Activated naive CD4-positive, alpha-beta T cell (primary cell): ENCODE measurements around the gene LRCOL1.

Experiments used
- DNase-seq, 4 experiments: peaks; one replicate each; lab custom pipeline; 2025; lab: John Stamatoyannopoulos, UW

Gene LRCOL1

DNA sequence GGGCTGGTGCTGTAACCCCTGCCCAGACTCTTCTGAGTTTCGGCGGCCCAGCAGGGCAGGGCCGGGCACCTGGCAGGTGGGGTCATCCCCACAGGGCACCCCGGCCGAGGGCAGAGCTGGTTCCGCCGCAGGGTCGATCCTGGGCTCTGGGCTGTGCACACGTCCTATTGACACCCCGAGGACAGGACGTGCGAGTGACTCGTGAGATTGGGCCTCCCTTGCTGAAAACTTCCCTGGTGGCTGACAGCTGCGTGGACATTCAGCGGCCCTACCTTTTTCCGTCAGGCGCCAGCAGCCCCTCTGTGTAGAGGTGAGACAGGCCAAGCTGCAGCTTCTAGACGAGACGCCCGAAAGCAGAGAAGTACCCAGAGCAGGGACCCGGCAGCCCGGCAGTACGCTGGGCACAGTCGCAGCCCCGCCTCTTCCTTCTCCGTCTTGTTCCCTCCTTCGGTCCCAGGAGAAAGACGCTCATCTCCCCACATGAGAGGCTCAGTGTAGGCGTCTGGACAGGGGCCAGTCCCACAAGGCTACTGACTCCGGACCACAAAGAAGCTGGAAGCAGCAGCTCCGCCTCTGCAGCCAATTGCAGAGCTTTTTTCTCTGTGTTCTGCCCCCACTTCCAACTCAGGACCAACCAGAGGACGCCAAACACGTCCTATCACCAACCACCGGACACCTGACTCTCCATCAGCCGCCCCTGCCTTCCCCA is at the start of gene LRCOL1:
TSS of gene LRCOL1 (minus strand) at position 532 of the 709 bp plus-strand sequence. CDS start 4,331 bp downstream, outside the sequence.
- no peak for DNase-seq

DNA sequence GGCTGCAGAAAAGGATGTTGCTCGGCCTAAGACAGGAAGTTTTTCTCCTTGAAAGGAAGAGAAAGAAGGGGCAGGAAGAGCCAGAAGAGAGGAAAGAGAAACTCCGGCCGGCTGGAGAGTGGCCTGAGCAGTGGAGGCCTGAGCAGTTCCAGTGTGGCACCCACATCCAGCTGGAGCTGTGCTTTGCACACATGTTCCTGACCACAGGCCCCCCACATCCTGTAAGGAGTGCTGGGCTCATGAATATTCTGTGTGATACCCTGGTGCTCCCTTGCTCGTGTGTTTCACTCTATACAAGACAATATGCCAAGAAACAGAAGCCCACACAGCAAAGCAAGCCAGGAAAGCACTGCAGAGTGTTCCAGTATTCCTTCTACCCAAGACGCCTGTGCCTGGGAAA is 49.7 kb upstream of the LRCOL1 start:
- DNase-seq, result no peak

DNA sequence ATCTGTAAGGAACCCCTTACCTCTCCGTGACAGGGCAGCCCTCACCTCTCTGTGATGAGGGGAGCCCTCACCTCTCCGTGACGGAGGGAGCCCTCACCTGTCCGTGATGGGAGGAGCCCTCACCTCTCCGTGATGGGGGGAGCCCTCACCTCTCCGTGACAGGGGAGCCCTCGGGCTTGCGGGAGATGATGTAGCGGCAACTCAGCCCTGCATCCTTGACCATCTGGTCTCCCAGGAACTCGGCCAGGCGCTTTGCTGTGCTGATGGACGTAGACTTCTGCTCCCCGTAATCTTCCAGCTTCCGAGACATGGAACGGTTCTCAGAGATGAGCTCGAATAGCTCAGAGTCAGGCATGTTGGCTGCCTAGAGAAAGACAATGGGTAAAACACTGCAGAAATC is 48.8 kb upstream of the LRCOL1 start:
- DNase-seq, result no peak

DNA sequence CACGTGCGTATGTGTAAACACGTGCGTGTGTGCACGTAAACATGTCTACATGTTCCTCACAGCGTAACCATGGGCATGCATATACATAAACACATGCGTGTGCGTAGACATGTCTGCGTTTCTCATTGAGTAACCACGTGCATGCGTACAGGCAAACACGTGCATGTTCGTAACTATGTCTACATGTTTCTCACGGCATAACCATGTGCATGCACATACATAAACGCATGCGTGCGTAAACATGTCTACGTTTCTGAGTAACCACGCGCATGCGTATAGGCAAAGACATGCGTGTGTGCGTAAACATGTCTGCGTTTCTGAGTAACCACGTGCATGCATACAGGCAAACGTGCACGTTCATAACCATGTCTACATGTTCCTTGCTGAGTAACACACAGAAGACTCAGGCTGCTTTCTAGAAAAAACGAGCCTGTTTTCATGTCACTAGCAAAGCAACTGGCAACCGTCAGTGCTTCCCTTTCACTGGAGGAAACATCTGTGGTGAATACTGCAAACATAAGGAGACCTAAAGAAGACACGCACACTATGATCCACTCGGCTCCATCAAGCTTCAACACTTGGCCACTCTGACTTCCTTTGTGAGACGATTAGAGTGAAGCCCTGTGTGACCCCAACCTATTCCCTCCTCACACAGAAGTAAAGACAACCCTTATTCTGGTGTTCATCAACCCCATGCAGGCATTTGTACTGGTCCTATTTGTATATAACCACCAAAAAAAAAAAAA is 47.9 kb upstream of the LRCOL1 start:
- DNase-seq, result no peak

DNA sequence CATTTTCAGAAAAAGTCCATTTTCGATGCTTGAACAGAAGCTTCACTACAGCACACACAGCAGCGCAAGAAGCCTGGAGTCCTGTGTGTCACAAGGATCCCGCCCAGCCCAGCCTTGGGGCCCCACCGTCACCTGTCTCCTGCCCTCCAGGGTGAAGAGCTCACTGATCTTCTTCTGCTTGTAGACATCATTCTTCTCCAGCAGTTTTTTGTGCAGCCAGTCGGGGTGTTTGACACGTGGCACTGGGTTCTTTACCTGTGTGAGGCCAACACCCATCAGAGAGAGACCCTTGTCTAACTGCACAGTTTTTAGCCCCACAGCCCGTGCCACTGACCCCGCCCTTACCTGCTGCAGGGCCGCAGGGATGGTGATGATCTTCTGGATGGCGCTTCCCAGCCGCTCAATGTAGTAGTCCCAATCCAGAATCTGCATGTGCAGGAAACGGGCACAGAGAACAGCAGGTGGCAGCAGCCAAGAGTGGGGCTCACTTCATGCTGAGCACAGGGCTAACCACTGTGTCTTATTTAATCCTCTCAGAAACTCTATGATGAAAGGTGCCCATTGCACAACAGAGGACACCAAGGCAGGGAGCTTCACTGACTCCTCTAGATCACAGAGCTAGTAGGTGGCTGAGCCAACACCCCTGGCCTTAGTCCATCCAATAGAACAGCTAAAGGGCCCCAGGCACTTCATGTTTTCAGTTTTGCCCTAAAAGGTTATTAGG is 46.8 kb upstream of the LRCOL1 start:
- DNase-seq, result no peak

DNA sequence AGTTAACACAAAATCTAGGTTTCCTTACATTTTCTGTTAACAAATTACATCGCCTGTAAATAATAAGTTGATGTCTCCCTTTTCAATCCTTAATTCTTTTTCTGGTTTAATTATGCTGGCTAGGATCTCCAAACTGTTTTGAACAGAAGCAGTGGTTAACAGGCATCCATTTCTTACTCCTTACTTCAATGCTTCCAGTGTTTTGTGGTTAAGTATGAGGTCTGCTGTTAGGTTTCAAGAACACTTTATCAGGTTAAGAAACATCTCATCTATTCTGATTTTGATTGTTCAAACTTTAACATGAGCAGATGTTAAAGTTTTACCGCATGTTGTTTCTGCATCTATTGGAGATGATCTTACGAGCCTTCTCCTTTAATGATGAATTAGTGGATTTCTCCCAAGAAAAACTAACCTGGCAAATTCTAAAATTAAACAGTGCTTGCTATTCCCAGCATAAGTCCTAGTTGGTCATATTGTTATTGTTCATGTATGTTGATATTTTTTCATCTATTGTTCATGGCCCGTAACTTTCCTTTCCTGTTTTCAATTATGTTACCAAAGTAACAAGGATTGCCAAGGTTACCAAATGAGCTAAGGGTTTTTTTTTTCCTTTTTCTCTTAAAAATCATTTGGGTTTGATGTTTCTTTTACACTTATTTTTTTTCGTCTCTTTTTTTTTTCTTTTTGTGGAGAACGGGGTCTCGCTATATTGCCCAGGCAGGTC is 43.3 kb upstream of the LRCOL1 start:
- no peak for DNase-seq

DNA sequence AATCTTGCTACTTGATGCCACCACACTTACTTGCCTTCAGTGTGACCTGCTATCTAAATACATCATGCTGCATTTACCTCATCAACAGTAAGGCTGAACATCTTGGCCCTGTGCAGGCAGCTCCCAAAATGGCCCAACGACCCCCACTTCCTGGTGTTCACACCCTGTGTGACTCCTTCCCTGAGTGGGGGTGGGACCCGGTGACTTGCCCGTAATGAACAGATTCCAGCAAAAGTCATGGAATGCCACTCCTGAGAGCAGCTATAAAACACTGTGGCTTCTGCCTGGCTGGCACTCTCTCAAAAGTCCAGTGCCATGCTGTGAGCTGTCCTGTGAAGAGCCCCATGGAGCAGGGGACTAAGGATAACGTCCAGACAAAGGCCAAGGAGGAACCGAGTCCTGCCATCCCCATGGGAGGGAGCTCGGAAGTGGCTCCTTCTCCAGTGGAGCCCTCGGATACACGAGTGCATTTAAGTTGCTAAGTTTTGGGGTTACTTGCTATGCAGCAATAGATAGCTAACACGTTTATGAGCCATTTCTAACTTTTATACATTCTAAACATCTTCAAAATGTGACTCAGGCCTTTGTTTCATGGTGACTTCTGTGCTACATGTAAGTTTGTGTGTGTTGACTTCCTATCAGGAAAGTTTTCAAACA is 41.2 kb upstream of the LRCOL1 start:
- no peak for DNase-seq

DNA sequence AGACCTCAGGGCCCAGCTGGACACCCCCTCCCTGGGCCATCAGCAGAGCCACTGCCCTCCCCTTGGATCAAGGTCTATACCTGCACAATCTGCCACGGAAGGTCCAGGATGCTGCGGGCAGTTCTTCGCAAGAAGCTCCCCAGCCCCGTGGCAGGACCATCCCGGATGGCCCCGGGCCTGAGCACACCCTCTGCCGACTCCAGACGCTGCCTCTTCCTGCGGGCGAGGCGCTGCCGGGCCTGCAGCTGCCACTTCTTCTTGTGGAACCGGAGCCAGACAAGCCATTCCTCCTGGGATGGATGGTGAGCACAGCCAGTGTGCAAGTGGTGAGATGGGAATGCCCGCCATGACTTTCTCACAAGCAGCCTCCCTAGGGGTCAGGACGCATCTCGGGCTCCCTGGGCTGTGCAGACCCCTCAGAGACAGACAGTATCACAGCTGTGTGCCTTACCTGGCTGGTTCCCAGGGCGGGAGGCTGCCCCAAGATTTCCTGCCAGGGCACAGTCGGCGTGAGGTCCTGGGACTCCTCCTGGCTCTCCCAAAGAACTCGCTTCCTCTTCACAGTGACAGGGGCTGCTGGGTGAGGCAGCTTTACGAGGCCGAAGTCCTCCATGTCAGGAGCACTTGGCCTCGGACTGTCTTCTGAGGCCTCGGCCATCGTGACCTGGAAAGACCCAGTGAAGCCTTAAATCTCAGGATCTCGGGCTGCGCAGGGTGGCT is 39.0 kb upstream of the LRCOL1 start:
- no peak for DNase-seq

DNA sequence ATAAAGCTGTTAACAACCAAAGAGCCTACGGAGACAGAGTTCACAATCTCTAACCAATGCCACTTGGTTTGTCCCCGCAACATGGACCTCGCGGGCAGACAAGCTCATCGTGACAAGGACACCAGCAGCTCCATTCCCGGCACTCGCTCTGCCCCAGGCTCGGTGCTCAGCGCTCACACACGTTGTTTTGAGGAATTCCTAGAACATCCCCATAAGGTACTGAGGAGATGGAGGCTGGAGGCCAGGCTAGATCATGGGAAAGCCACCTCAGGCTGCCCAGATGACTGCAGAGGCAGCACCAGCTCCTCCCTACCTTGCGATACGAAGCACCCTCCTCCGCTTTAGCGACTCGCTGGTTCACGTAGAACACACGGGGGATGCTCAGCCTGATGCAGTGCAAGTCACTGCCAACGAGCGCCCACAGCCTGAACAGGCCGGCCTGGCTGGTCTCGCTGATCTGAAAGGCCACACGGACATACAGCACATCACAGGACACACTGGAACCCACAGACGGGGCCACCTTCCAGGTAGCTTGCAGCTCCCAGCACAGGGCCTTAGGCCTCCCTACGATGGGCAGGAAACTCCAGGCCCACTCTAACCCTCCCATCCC is 38.3 kb upstream of the LRCOL1 start:
- no peak for DNase-seq

DNA sequence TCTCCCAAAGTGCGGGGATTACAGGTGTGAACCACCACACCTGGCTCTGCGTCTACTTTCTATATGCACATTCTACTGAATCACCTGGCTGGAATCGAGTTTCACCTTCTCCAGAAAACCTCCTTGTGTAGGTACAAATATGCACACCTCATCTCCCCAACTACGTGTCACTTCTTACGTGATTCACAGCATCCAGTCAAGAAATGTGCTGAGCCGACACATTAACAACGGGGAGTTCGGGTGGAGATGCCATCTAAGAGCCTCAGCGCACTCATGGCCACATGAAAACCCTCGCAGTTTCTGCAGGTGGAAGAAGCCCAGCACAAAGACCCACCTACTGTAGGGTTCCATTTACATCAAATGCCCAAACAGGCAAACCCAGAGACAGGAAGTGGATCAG is 37.5 kb upstream of the LRCOL1 start:
- DNase-seq, result no peak

DNA sequence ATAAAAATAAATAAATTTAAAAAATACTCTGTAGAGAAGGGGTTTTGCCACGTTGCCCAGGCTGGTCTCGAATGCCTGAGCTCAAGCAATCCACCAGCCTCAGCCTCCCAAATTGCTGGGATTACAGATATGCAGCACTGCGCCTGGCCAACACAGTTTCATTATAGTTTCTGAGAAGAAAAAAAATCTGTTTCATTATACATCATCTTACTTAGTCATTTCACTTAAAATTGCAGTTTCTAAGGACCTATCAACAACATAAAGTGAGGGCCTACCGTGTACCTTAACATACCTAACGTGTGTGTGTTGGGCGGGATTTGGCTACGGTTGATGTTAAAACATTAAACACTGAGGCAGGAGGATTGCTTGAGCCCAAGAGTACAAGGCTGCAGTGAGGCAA is 36.5 kb upstream of the LRCOL1 start:
- DNase-seq, result no peak

DNA sequence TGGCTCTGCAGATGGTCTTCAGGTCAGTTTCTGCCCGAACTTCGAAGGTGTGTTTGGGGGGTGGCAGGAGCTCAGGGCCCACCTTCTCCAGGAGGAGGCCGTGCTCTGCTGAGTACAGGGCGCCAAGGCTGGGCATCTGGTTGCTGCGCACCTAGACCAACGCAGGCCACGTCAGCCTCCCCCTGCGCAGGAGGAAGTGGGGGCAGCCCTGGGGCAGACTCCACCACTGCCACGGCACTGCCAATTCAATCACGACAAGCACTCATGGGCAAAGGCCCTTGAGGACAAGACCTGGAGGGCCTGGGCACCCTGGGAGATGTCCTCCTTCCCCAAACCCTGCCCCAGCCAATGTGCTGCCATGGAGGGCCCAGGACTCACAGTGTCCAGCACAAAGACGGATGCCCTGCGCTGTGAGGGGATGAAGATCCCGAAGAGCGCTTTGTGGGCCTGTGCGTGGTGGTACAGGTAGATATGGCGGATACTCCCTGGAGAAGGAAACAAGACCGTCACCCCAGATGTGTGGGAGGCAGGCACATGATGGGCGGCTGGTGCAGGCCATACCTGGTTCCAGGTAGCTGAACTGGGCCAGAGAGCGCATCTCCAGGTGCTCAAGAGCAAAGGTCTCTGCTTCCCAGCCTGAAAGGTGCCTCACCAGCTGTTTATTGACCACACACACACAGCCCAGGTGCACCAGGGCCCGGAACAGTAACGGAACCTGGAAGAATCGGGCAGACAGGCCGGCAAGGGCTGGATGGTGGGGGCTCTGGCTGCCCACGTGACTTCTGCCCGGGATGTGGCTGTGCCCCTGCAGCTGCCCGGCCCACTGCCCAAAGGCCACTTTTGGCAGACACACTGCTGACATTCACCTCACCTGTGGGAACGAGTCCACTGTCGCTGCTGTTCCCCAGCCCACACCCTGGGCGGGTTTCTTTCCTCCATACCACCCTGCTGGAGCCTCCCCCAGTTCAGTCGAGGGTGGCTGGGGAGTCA is 32.8 kb upstream of the LRCOL1 start:
- DNase-seq, result no peak

DNA sequence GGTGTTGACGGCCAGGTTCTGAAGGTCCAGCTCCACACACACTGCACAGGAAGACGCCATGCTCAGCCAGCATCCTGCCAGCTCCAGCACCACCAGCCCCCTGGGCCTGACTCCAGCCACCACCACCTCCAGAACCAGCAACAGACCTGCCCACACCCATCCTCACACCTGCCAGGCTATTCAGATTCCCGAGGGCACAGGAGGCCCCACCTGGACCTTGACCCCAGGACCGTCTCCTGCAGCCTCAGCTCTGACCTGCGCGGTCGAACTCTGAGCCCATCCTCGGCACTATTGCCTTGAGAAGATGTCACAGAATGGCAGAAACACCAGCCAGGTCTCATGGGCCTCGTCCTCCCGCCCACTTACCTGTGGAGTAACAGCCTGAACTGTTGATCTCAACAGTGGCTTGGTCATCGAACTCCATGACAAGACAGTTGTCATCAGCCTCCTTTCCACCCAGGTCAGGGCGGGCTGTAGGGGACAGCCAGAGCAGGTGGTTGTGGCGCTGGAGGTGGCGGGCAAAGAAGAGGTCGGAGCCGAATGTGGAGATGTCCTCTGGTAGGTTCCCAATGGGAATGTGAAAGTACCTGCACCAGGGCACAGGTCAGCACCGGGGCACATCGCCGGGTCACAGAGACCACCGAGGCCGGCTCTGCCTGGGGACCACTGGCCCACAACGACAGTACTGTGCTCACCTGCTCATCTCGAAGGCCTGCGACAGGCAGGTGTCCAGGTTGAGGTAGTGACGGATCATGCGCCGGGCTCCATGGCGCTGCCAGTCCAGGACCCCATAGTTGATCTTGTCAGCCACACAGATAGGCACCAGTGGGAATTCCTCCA is 31.6 kb upstream of the LRCOL1 start:
- no peak for DNase-seq

DNA sequence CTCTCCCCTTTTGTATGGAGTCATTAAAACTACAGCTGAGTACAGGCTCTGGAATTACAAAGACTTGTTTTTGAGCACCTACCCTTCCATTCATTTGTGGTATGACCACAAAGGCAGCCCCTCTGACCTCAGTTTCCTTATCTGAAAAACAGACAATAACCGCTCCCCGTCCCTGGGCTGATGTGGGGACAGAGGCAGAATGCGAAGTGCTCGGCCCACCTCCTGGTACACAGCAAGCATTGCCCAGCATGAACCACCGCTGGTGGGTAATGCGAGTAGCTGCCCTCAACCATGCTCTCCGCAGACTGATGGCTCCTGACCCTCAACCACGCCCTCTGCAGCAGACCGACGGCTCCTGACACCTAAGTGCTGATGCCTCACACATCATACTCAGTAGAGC is 30.6 kb upstream of the LRCOL1 start:
- no peak for DNase-seq

DNA sequence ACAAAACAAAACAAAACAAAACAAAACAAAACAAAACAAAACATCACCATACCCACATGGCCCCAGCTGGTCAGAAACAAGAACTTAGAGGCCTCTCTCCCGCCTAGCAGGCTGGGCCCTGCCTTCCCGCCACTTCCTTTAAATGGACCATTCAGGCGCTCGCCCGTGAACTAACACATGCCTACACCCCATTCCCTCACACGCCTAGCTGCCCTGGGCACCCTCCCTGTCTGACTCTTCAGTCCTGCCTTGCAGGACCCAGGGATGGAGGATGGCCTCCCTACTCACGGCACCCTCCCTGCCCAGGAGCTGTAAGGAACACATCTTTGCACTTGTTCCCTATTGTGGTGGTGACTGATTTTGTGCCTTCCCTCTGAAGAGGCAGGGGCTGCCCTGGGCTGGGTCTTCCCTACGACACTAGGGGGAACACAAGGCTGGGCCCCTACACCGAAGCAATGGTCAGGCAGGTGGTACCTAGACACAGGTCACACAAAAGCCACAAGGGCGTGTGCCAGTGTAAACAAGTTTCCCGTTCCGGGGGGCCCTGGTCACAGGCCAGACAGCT is 29.7 kb upstream of the LRCOL1 start:
- DNase-seq, result no peak

DNA sequence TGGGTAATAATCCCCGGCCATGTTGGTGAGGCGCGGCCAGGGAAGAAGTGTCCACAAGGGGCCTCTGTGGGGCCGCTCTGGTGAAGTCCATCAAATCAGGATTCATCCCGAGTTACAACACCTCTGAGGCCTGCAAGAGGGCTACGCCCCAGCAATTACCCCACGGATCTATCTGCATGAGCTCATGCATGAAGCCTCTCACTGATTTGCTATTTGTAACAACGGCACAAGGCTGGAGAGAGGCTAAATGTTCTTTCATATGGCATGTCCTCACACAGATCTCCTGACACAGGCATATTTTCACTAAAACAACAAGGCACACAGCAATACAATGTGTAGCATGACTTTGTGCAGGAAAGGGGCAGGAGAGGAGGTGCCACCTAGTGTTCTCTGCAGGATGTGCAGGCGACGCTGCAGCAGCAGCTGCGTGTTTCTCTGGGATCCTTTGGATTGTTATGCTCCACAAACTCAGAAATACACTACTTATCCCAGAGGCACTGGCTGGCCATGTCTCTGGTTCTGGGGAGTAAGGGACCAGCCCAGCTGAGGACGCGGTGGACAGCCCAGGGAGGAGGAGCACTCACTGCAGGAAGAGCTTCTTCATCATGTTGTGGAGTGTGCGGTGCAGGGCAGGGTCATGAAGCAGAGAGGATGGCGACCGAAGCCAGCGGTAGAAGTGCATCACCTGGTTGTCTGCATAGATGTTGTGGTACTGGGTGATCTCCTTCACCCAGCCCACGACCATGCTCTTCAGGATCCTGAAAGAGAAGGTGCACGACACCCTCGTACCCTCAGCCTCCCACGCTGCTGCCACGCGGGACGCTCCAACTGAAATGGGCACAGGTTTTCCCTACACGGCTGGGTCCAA is 28.4 kb upstream of the LRCOL1 start:
- DNase-seq, result no peak

DNA sequence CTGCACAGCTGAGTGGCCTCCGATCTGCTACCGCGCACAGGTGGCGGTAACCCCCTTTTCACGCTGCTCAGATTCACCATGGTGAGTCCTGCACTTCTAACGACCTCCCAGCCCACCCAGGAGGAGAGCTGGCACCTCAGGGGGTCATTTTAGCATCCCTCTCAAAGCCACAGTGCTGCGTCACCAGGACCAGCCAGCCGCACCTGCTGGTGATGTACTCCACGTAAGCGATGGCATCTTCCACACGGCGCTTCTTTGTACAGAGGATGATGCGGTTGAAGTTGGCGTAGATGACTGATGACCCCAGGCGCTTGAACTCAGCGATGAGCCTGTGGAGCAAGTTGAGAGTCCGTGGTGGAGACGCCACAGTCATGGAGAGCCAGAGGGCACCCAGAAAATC is 27.4 kb upstream of the LRCOL1 start:
- no peak for DNase-seq
